Muscle layer of colon (tissue), 2 donors: ENCODE data around the gene MAP2K6.

Experiments
- H3K27ac ChIP-seq: one replicate; pipeline ENCODE4 v1.7.0; 2013; ENCODE audit warnings: low read depth, mild to moderate bottlenecking, low read length, moderate library complexity
- H3K27me3 ChIP-seq, 2 donors: one replicate each; pipeline ENCODE4 v1.7.0; 2013; ENCODE audit warnings: low read length in 2 of 2, mild to moderate bottlenecking in 2 of 2; ENCODE audit not compliant: insufficient read depth in 2 of 2, control insufficient read depth in 1 of 2
- H3K36me3 ChIP-seq: one replicate; pipeline ENCODE4 v1.7.0; 2013; ENCODE audit warnings: mild to moderate bottlenecking, low read length; ENCODE audit not compliant: insufficient read depth
- H3K4me1 ChIP-seq: one replicate; pipeline ENCODE4 v1.7.0; 2013; ENCODE audit warnings: mild to moderate bottlenecking, low read length; ENCODE audit not compliant: insufficient read depth
- H3K4me3 ChIP-seq, 2 donors: one replicate each; pipeline ENCODE4 v1.7.0; 2013; ENCODE audit warnings: low read length in 2 of 2, low read depth in 1 of 2, mild to moderate bottlenecking in 1 of 2, moderate library complexity in 1 of 2
- H3K9ac ChIP-seq: one replicate; pipeline ENCODE4 v1.7.0; 2013; ENCODE audit warnings: low read length
- H3K9me3 ChIP-seq: one replicate; pipeline ENCODE4 v1.7.0; 2013; ENCODE audit warnings: mild to moderate bottlenecking, low read length
- donor health status: abdominal sarcoma.
- donor health status: Adenocarcinoma of cecum.

The MAP2K6 gene

GRCh38 chr17:69407759-69408158, 6.7 kb upstream of the MAP2K6 start:
- no peaks in the 10 kb centered on the region for H3K36me3 ChIP-seq

DNA sequence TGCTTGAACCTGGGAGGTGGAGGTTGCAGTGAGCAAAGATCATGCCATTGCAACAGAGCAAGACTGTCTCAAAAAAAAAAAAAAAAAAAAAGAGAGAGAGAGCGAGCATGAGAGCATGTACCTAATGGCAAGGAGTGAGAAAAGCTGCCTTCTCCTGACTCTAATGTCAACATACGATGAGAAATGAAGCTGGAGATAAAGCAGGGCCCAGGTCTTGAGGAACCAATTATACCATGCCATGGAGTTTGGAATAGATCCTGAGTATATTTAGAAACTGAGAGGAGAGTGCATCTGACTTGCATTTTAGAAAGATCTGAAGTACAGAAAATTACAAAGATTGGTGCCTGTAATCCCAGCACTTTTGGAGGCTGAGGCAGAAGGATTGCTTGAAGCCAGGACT, 3.8 kb upstream of the MAP2K6 start:
- H3K4me1 ChIP-seq: peaks cover 5% of the 10 kb centered on the region
- H3K27ac ChIP-seq: no peak overlapping the region
- H3K9me3 ChIP-seq: no peaks in the 10 kb centered on the region
- no peak overlapping the region for H3K9ac ChIP-seq
- H3K27me3 ChIP-seq: no peaks in the 10 kb centered on the region
- no peaks in the 10 kb centered on the region for H3K36me3 ChIP-seq
- H3K4me3 ChIP-seq: no peak overlapping the region

More at GRCh38 chr17:69407759-69408158, 6.7 kb upstream of the MAP2K6 start:
- Histone ChIP-seq H3K4me3 (no peak overlapping the region), H3K27me3 (no peaks in the 10 kb centered on the region), H3K9me3 (no peaks in the 10 kb centered on the region), H3K4me1 (no peaks in the 10 kb centered on the region), H3K9ac (no peak overlapping the region), H3K27ac (no peak overlapping the region)

DNA sequence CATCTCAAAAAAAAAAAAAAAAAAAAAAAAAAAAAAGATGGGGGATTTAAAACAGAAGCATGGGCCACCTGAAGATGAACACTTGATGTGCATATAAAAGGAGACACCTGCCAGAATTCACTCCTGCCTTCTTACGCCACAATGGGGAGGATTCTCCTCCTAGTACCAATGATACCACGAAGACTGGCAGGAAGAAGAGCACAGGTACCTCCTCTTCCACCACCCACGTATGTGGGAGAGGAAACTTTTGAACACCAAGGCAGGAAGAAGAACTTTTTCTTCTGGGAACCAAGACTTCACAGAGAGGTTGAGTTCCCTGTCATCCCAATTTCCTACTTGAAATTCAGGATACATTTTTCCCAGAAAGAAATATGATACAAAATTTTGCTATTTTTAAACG, 2.7 kb upstream of the MAP2K6 start:
- Histone ChIP-seq H3K4me1 (peaks cover 13% of the 10 kb centered on the region), H3K27me3 (no peaks in the 10 kb centered on the region), H3K9me3 (no peaks in the 10 kb centered on the region), H3K9ac (no peak overlapping the region), H3K4me3 (no peak overlapping the region), H3K27ac (no peak overlapping the region), H3K36me3 (no peaks in the 10 kb centered on the region)

- H3K27ac ChIP-seq: no peak overlapping the region
- H3K9ac ChIP-seq: no peak overlapping the region
- peaks cover 17% of the 10 kb centered on the region for H3K4me1 ChIP-seq
- no peaks in the 10 kb centered on the region for H3K36me3 ChIP-seq
- no peaks in the 10 kb centered on the region for H3K9me3 ChIP-seq
- H3K4me3 ChIP-seq: no peak overlapping the region
- no peaks in the 10 kb centered on the region for H3K27me3 ChIP-seq
Measured at GRCh38 chr17:69412251-69412671, 2.2 kb upstream of the MAP2K6 start.

DNA sequence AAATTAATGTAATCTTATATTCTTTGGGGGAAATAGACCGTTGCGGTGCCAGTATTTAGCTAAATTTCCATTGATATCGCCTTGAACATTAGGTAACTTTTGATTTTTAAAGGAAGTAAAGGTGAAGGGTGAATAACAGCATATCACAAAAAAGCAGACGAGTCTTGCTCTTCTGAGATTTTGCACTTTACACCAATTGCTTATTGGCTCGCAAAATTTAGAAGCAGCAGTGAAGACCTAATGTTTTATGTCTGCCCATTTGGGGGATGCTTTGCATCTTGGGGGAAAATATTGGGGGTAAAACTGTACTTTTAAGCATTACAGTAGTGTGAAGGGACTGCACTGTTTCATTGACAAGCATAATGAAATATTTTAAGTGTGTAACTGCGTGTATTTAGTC, 934 bp downstream of the MAP2K6 start:
- Histone ChIP-seq H3K4me1 (peaks cover 25% of the 10 kb centered on the region), H3K27me3 (no peaks in the 10 kb centered on the region), H3K9me3 (no peaks in the 10 kb centered on the region), H3K27ac (peak overlapping the region; percentile 52), H3K9ac (no peak overlapping the region), H3K4me3 (peak overlapping the region; percentile 86 to 87), H3K36me3 (no peaks in the 10 kb centered on the region)

GRCh38 chr17:69417545-69418483, 3.3 kb downstream of the MAP2K6 start:
- H3K27ac ChIP-seq: peak overlapping the region; percentile 13
- H3K4me3 ChIP-seq: no peak overlapping the region
- no peaks in the 10 kb centered on the region for H3K36me3 ChIP-seq
- H3K9ac ChIP-seq: no peak overlapping the region
- H3K9me3 ChIP-seq: no peaks in the 10 kb centered on the region
- H3K4me1 ChIP-seq: peaks cover 25% of the 10 kb centered on the region
- H3K27me3 ChIP-seq: no peaks in the 10 kb centered on the region

DNA sequence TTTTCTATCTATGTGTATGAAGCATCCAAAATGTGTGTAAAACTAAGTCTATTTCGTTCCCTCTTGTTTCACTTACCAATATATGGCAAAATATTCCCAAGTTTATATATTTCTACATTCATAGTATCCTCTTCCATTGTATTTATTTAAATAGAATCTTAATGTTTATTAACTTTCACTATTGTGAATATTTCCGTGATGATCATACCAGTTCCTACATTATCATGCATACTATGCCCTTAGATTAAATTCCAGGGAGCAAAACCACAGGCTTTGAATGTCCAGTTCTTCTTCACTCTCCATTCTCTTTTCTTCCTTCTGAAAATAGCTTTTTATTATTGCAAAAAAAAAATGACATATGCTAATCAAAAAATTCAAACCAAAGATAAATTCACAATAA, 4.0 kb downstream of the MAP2K6 start:
- Histone ChIP-seq H3K4me1 (peaks cover 25% of the 10 kb centered on the region), H3K36me3 (no peaks in the 10 kb centered on the region), H3K27ac (no peak overlapping the region), H3K27me3 (no peaks in the 10 kb centered on the region), H3K9ac (no peak overlapping the region), H3K4me3 (no peak overlapping the region), H3K9me3 (no peaks in the 10 kb centered on the region)

- Histone ChIP-seq H3K27me3 (no peaks in the 10 kb centered on the region), H3K9ac (no peak overlapping the region), H3K9me3 (no peaks in the 10 kb centered on the region), H3K4me3 (no peak overlapping the region), H3K36me3 (no peaks in the 10 kb centered on the region), H3K4me1 (no peaks in the 10 kb centered on the region), H3K27ac (no peak overlapping the region)
Measured at GRCh38 chr17:69423450-69423849, 9.0 kb downstream of the MAP2K6 start.

GRCh38 chr17:69424287-69425041, 10.0 kb downstream of the MAP2K6 start:
- Histone ChIP-seq H3K4me1 (no peaks in the 10 kb centered on the region), H3K4me3 (no peak overlapping the region), H3K9ac (no peak overlapping the region), H3K27ac (no peak overlapping the region), H3K9me3 (no peaks in the 10 kb centered on the region), H3K27me3 (no peaks in the 10 kb centered on the region), H3K36me3 (no peaks in the 10 kb centered on the region)

DNA sequence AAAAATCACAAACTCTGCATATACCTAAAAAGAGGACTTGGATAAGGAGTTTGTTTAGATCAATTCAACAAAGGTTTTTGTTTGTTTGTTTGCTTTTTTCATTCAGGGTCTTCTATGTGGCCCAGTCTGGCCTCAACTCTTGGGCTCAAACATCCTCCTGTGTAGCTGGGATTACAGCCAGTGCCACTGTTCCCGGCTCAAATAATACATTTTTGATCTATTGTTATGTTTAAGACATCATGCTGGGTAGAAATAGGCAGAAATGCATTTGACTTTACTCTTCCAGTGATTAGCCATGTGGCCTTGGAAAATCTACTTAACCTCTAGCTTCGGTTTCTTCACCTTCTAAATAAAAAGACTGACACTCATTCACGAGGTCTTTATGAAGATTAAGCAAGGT, 11.5 kb downstream of the MAP2K6 start:
- no peaks in the 10 kb centered on the region for H3K27me3 ChIP-seq
- H3K4me1 ChIP-seq: no peaks in the 10 kb centered on the region
- H3K27ac ChIP-seq: no peak overlapping the region
- no peaks in the 10 kb centered on the region for H3K36me3 ChIP-seq
- H3K9me3 ChIP-seq: no peaks in the 10 kb centered on the region
- H3K4me3 ChIP-seq: no peak overlapping the region
- no peak overlapping the region for H3K9ac ChIP-seq

- Histone ChIP-seq H3K9ac (no peak overlapping the region), H3K36me3 (no peaks in the 10 kb centered on the region), H3K4me1 (no peaks in the 10 kb centered on the region), H3K27ac (no peak overlapping the region), H3K9me3 (no peaks in the 10 kb centered on the region), H3K27me3 (no peaks in the 10 kb centered on the region), H3K4me3 (no peak overlapping the region)
Measured at GRCh38 chr17:69427486-69428197, 13.1 kb downstream of the MAP2K6 start.
